ENCODE data around the gene DNTT.

- no peak for TF ChIP-seq CTCF (conservative IDR thresholded peaks at IDR 0.05)
- TF ChIP-seq ZFX (IDR thresholded peaks at IDR 0.05): no peak
Observed at GRCh38 chr10:96261930-96262329, 42.3 kb upstream of the DNTT start.

Measured in C4-2B (cell line).